Skin of body (tissue), 2 donors: ENCODE measurements around the gene LIN37. TPM values are rescaled to one million over a fixed set of nuclear protein-coding genes. Genes with fewer than 3 reads are reported as not detected.
"Not testable (repeated sequence)": the region's sequence is repeated elsewhere in the genome, so short reads cannot be mapped to it uniquely, and the experiment has no call there.

Experiments used
- DNase-seq: peaks from one replicate; lab custom pipeline; 2025; lab: John Stamatoyannopoulos, UW
- total RNA-seq: library from RNA; depleted of rRNA; stranded (reverse); fragments of >200 nt; gene quantifications from one replicate; pipeline ENCODE4 v1.2.3, GENCODE V29; 2014

The LIN37 gene
- total RNA-seq, 1 donor from 2014 or later = 4.2 TPM

- no peak for DNase-seq
These were observed 40.0 kb downstream of the LIN37 start for GRCh38 chr19:35788205-35788960.

GRCh38 chr19:35789195-35789977, 41.0 kb downstream of the LIN37 start:
- no peak for DNase-seq

- DNase-seq = no peak
These were observed 41.9 kb downstream of the LIN37 start for GRCh38 chr19:35789978-35790944.

GRCh38 chr19:35790981-35791813, 42.8 kb downstream of the LIN37 start:
- DNase-seq = no peak

- no peak for DNase-seq
These were observed 43.5 kb downstream of the LIN37 start for GRCh38 chr19:35791814-35792279.

- DNase-seq = no peak
These were observed 43.9 kb downstream of the LIN37 start for GRCh38 chr19:35792312-35792711.

- DNase-seq = no peak
These were observed 44.5 kb downstream of the LIN37 start for GRCh38 chr19:35792888-35793287.

GRCh38 chr19:35793381-35794165, 45.2 kb downstream of the LIN37 start:
- DNase-seq = no peak

- not testable (repeated sequence) for DNase-seq
These were observed 47.2 kb downstream of the LIN37 start for GRCh38 chr19:35795564-35795963.

GRCh38 chr19:35796645-35797542, 48.5 kb downstream of the LIN37 start:
- DNase-seq = no peak

GRCh38 chr19:35797663-35798062, 49.3 kb downstream of the LIN37 start:
- DNase-seq = no peak

GRCh38 chr19:35801828-35802227, 53.5 kb downstream of the LIN37 start:
- DNase-seq = no peak

Other genes with a start within 250 kb of the LIN37 start
- 456 TPM for gene DMKN, start 234.9 kb upstream of the LIN37 start, total RNA-seq
- gene SBSN, start 220.3 kb upstream of the LIN37 start, total RNA-seq = 197 TPM
- 0.20 TPM for gene GAPDHS, start 215.1 kb upstream of the LIN37 start, total RNA-seq
- 41.2 TPM for gene TMEM147, start 202.9 kb upstream of the LIN37 start, total RNA-seq
- not detected for gene ATP4A, start 184.9 kb upstream of the LIN37 start, total RNA-seq
- gene PMIS2, start 162.4 kb upstream of the LIN37 start, total RNA-seq = not detected
- 6.9 TPM for gene HAUS5, start 135.8 kb upstream of the LIN37 start, total RNA-seq
- gene RBM42, start 119.5 kb upstream of the LIN37 start, total RNA-seq = 21.8 TPM
- 0.79 TPM for gene ETV2, start 106.8 kb upstream of the LIN37 start, total RNA-seq
- 238 TPM for gene COX6B1, start 100.3 kb upstream of the LIN37 start, total RNA-seq
- gene UPK1A, start 82.1 kb upstream of the LIN37 start, total RNA-seq = 0.49 TPM
- not detected for gene ZBTB32, start 44.0 kb upstream of the LIN37 start, total RNA-seq
- 11.8 TPM for gene KMT2B, start 30.6 kb upstream of the LIN37 start, total RNA-seq
- gene IGFLR1, start 6.1 kb upstream of the LIN37 start, total RNA-seq = 1.2 TPM
- gene U2AF1L4, start 3.2 kb upstream of the LIN37 start, total RNA-seq = 5.9 TPM
- gene PSENEN, start 2.9 kb upstream of the LIN37 start, total RNA-seq = 10.1 TPM
- gene HSPB6, start 8.5 kb downstream of the LIN37 start, total RNA-seq = 18.4 TPM
- gene PROSER3, start 9.6 kb downstream of the LIN37 start, total RNA-seq = 4.5 TPM
- gene ARHGAP33, start 27.0 kb downstream of the LIN37 start, total RNA-seq = 5.1 TPM
- not detected for gene PRODH2, start 64.3 kb downstream of the LIN37 start, total RNA-seq
- gene NPHS1, start 103.9 kb downstream of the LIN37 start, total RNA-seq = not detected
- gene KIRREL2, start 108.3 kb downstream of the LIN37 start, total RNA-seq = 0.10 TPM
- 3.0 TPM for gene APLP1, start 120.0 kb downstream of the LIN37 start, total RNA-seq
- 12.0 TPM for gene NFKBID, start 152.0 kb downstream of the LIN37 start, total RNA-seq
- gene HCST, start 154.0 kb downstream of the LIN37 start, total RNA-seq = 2.7 TPM
- 14.1 TPM for gene TYROBP, start 159.7 kb downstream of the LIN37 start, total RNA-seq
- 2.8 TPM for gene LRFN3, start 187.8 kb downstream of the LIN37 start, total RNA-seq
- 11.2 TPM for gene SDHAF1, start 246.6 kb downstream of the LIN37 start, total RNA-seq